HepG2 (cell line): Measurements from ENCODE around the gene OSGIN1. TPM values are rescaled to one million over a fixed set of nuclear protein-coding genes. Genes with fewer than 3 reads are reported as not detected.

Source experiments
- ATAC-seq: fragments of 200-7000 bp; cut with Tn5 transposase; 3 replicates; pipeline ENCODE4 v1.9.1; 2020; ENCODE audit warnings: mild to moderate bottlenecking, moderate library complexity
- BruUV-seq: library from RNA; stranded (reverse); fragments of 400-500 nt; replicated peaks from 2 replicates; lab custom pipeline; 2021; lab: Mats Ljungman, UMichigan
- CTCF ChIA-PET: fragments of 300-600 bp; formaldehyde crosslinking; extraction: SDS; loops from one replicate; lab custom pipeline; 2021; ENCODE audit warnings: low total read pairs, inconsistent platforms, low intra/inter-chr PET ratio; lab: Yijun Ruan, JAX
- POLR2A ChIA-PET: fragments of 350-600 bp; sonication (Branson Sonifier 250); formaldehyde crosslinking; loops from one replicate; lab custom pipeline; 2020; ENCODE audit warnings: antibody characterized with exemption, inconsistent platforms; lab: Yijun Ruan, JAX
- DNase-seq: peaks from one replicate; pipeline ENCODE4 v3.0.0-alpha.2; 2015; ENCODE audit warnings: low spot score
- FAIRE-seq: peaks from 3 replicates; lab custom pipeline; 2011; peaks lifted over from hg19 to GRCh38; lab: Jason Lieb, UNC
- H2AFZ ChIP-seq: one replicate; pipeline ENCODE4 v1.6.1; 2011; ENCODE audit warnings: low read length, inconsistent platforms
- H3K27ac ChIP-seq: fragments of 300-600 bp; 3 replicates; pipeline ENCODE4 v1.8.0; 2011; ENCODE audit warnings: mixed run types, mild to moderate bottlenecking, mixed read lengths, low read length, inconsistent platforms; ENCODE audit not compliant: insufficient read depth; ENCODE audit errors: extremely low read length
- H3K27me3 ChIP-seq, 2 experiments: fragments of 200-600 bp in 1 of 2; 2 replicates in 1 of 2; 3 replicates in 1 of 2; pipeline versions ENCODE4 v1.6.0 to v1.8.0; 2011; ENCODE audit warnings: low read length in 2 of 2, mild to moderate bottlenecking in 2 of 2, moderate library complexity in 2 of 2, inconsistent platforms in 1 of 2; ENCODE audit not compliant: insufficient read depth in 2 of 2, control insufficient read depth in 1 of 2
- H3K36me3 ChIP-seq, 2 experiments: fragments of 200-600 bp in 1 of 2; replicated peaks in 1 of 2; 2 replicates in 1 of 2; 3 replicates in 1 of 2; pipeline versions ENCODE4 v1.5.1 to v1.8.0; 2011; ENCODE audit warnings: low read length in 2 of 2, inconsistent platforms in 1 of 2; ENCODE audit not compliant: insufficient read depth in 2 of 2, control insufficient read depth in 1 of 2
- H3K4me1 ChIP-seq: 2 replicates; pipeline ENCODE4 v1.5.1; 2012; ENCODE audit warnings: low read length, inconsistent platforms; ENCODE audit not compliant: insufficient read depth
- H3K4me2 ChIP-seq: 2 replicates; pipeline ENCODE4 v1.6.0; 2011; ENCODE audit warnings: low read depth, low read length, inconsistent platforms
- H3K4me3 ChIP-seq, 3 experiments: fragments of 200-600 bp in 1 of 3; sonication (generic), shearing (Covaris generic) in 1 of 3; replicated peaks in 1 of 3; 2 replicates each; pipeline ENCODE4 v1.5.1; 2011 to 2016; ENCODE audit warnings: low read length in 3 of 3, inconsistent platforms in 2 of 3, low read depth in 2 of 3, mild to moderate bottlenecking in 2 of 3, control low read depth in 1 of 3, mixed read lengths in 1 of 3; ENCODE audit not compliant: insufficient read depth in 1 of 3
- H3K79me2 ChIP-seq: one replicate; pipeline ENCODE4 v1.6.1; 2011; ENCODE audit warnings: low read length, inconsistent platforms; ENCODE audit not compliant: insufficient read depth
- H3K9ac ChIP-seq: 2 replicates; pipeline ENCODE4 v1.6.0; 2011; ENCODE audit warnings: mild to moderate bottlenecking, low read depth, low read length, inconsistent platforms; ENCODE audit not compliant: insufficient read depth
- H3K9me3 ChIP-seq: 2 replicates; pipeline ENCODE4 v1.5.1; 2012; ENCODE audit warnings: mild to moderate bottlenecking, low read length
- H4K20me1 ChIP-seq: 2 replicates; pipeline ENCODE4 v1.6.0; 2011; ENCODE audit warnings: inconsistent platforms, mild to moderate bottlenecking, low read length, moderate library complexity; ENCODE audit not compliant: insufficient read depth
- CTCF ChIP-seq: sonication (generic); formaldehyde crosslinking; IDR thresholded peaks from 2 replicates; pipeline ENCODE4 v1.5.0; 2020; ENCODE audit warnings: mild to moderate bottlenecking, missing genetic modification reagents, moderate library complexity
- DR1 ChIP-seq: sonication (generic); formaldehyde crosslinking; IDR thresholded peaks from 2 replicates; pipeline ENCODE4 v1.8.0; 2021; ENCODE audit warnings: mild to moderate bottlenecking, missing genetic modification reagents, inconsistent platforms
- GABPA ChIP-seq, 2 experiments: IDR thresholded peaks; 2 replicates each; pipeline ENCODE4 v1.6.1; 2011 to 2016; ENCODE audit warnings: low read depth in 2 of 2, low read length in 1 of 2, missing biosample characterization in 1 of 2, missing genetic modification characterization in 1 of 2
- MAFF ChIP-seq: IDR thresholded peaks from 2 replicates; pipeline ENCODE4 v1.6.1; 2011; ENCODE audit warnings: low read depth, low read length, improper control_type of control experiment
- TEAD3 ChIP-seq: optimal IDR thresholded peaks from 2 replicates; pipeline ENCODE3; 2016; ENCODE audit warnings: borderline replicate concordance
- ZFX ChIP-seq: sonication (generic); formaldehyde crosslinking; IDR thresholded peaks from 2 replicates; pipeline ENCODE4 v1.4.0; 2020; ENCODE audit warnings: mild to moderate bottlenecking, low read depth, missing genetic modification reagents, moderate library complexity
- ZNF160 ChIP-seq: sonication (generic); formaldehyde crosslinking; IDR thresholded peaks from 2 replicates; pipeline ENCODE4 v1.8.0; 2022; ENCODE audit warnings: mild to moderate bottlenecking, inconsistent platforms, missing genetic modification reagents
- ZNF280B ChIP-seq: sonication (generic); formaldehyde crosslinking; IDR thresholded peaks from 2 replicates; pipeline ENCODE4 v1.5.0; 2020; ENCODE audit warnings: missing genetic modification reagents, mild to moderate bottlenecking, borderline replicate concordance
- ZNF552 ChIP-seq: sonication (generic); formaldehyde crosslinking; IDR thresholded peaks from 2 replicates; pipeline ENCODE4 v1.9.0; 2022; ENCODE audit warnings: missing genetic modification reagents, mild to moderate bottlenecking, borderline replicate concordance
- ZNF572 ChIP-seq: sonication (generic); formaldehyde crosslinking; IDR thresholded peaks from 2 replicates; pipeline ENCODE4 v1.5.1; 2020; ENCODE audit warnings: mild to moderate bottlenecking, missing genetic modification reagents
- ZNF737 ChIP-seq: sonication (generic); formaldehyde crosslinking; IDR thresholded peaks from 2 replicates; pipeline ENCODE4 v1.5.0; 2020; ENCODE audit warnings: missing genetic modification reagents, mild to moderate bottlenecking, borderline replicate concordance
- ZNF777 ChIP-seq: sonication (generic); formaldehyde crosslinking; IDR thresholded peaks from 2 replicates; pipeline ENCODE4 v1.4.0; 2020; ENCODE audit warnings: missing genetic modification reagents
- WGBS: methylation state at CpG from one replicate; pipeline ENCODE4 v1.1.6; 2017; ENCODE audit warnings: low lambda C conversion rate; 5-methylcytosine and 5-hydroxymethylcytosine counted together
- in situ Hi-C: cut with HindIII; loops from 2 replicates; pipeline ENCODE4 v1.10.0; 2017; ENCODE audit warnings: low pct_unique_long_range_greater_than_20kb; ENCODE audit not compliant: extremely low pct_ligation_motif_present
- intact Hi-C: fragments of 100-400 bp; cut with micrococcal nuclease; formaldehyde crosslinking; loops from one replicate; pipeline ENCODE4 v1.10.0; 2022; ENCODE audit not compliant: unreplicated experiment
- polyA plus RNA-seq, 8 experiments: library from polyadenylated mRNA; depleted of rRNA in 3 of 8; stranded (reverse) in 7 of 8; unstranded in 1 of 8; fragments of >200 nt; fragmentation: Illumina TruSeq in 4 of 8; extraction: Trizol in 4 of 8; gene quantifications; 2 replicates each; pipeline versions ENCODE4 v1.2.1 to v1.2.3, GENCODE V29; 2011 to 2016; ENCODE audit warnings: low read depth in 4 of 8, missing spikeins in 1 of 8, mixed read lengths in 1 of 8; ENCODE audit not compliant: insufficient read depth in 1 of 8
- total RNA-seq, 5 experiments: library from RNA; depleted of rRNA; stranded (reverse); fragments of >200 nt; fragmentation: Illumina TruSeq; extraction: Trizol; gene quantifications; 2 replicates each; pipeline ENCODE4 v1.2.3, GENCODE V29; 2016; ENCODE audit warnings: low read depth in 1 of 5

The OSGIN1 gene
- total and polyA plus RNA-seq, 2 of the 13 experiments (the other 11 are each of a cell fraction or from before 2014, with no cell fraction given), result 20.5 to 27.1 TPM

GRCh38 chr16:83939266-83939855, 13.7 kb upstream of the OSGIN1 start:
- no peak for ATAC-seq
- CTCF ChIA-PET, result no interaction called here

GRCh38 chr16:83940119-83940518, 12.9 kb upstream of the OSGIN1 start:
- H3K4me3 ChIP-seq, result peak overlapping the region in 1 of 3 experiments; percentile 9; a peak in 1 of 6 replicates
- POLR2A ChIA-PET, result interaction anchor here (1.1 kb wide), 1 partner anchor 13 kb away, joined by 3 read pairs; the partner anchor contains the start of gene OSGIN1
- H3K79me2 ChIP-seq, result no peaks in the 10 kb centered on the region
- no peak overlapping the region for H3K9ac ChIP-seq
- TF ChIP-seq ZNF280B (CRISPR knock-in tag) (0 out of 2 replicates have a peak, but pooled peaks have one; percentile 37), ZNF572 (CRISPR knock-in tag) (0 out of 2 replicates have a peak, but pooled peaks have one; percentile 51), ZNF160 (no peak), MAFF (no peak), ZNF737 (CRISPR knock-in tag) (0 out of 2 replicates have a peak, but pooled peaks have one; percentile 39), TEAD3 (CRISPR knock-in tag) (peak; percentile 52), CTCF (0 out of 2 replicates have a peak, but pooled peaks have one; percentile 5)
- TF ChIP-seq, all 625 proteins: peak for 5
- H3K4me1 ChIP-seq, result peaks cover 83% of the 10 kb centered on the region
- H2AFZ ChIP-seq, result no peak overlapping the region
- H3K27me3 ChIP-seq, result peaks cover 6 to 39% of the 10 kb centered on the region in 2 experiments; a peak in 3 of 5 replicates
- intact Hi-C loops, result no loop called here
- FAIRE-seq (no peak), ATAC-seq (no peak), DNase-seq (no peak)
- in situ Hi-C loops, result no loop called here
- H3K9me3 ChIP-seq, result no peaks in the 10 kb centered on the region
- peak overlapping the region; percentile 39 for H3K4me2 ChIP-seq
- H3K27ac ChIP-seq, result no peak overlapping the region
- H4K20me1 ChIP-seq, result no peaks in the 10 kb centered on the region
- H3K36me3 ChIP-seq, result no peaks in the 10 kb centered on the region
- no TSS peak for BruUV-seq
- 43% methylated on average over 11 of the region's 12 CpGs for WGBS
- CTCF ChIA-PET, result no interaction called here

More at GRCh38 chr16:83939266-83939855, 13.7 kb upstream of the OSGIN1 start:
- Histone ChIP-seq H4K20me1 (no peaks in the 10 kb centered on the region), H3K4me1 (peaks cover 79% of the 10 kb centered on the region), H3K27ac (no peak overlapping the region), H3K36me3 (no peaks in the 10 kb centered on the region), H3K4me2 (peak overlapping the region; percentile 43), H2AFZ (no peak overlapping the region), H3K79me2 (no peaks in the 10 kb centered on the region), H3K4me3 (no peak overlapping the region), H3K9ac (no peak overlapping the region), H3K9me3 (no peaks in the 10 kb centered on the region), H3K27me3 (peaks cover 6 to 47% of the 10 kb centered on the region in 2 experiments; a peak in 3 of 5 replicates)
- peak; percentile 33; the same call in 1 of the 2 replicates for TF ChIP-seq ZFX (CRISPR knock-in tag)
- TF ChIP-seq GABPA (IDR thresholded peaks at IDR 0.05; ENCODE audit: low read depth, low read length), result no peak
- TF ChIP-seq GABPA (CRISPR knock-in tag; IDR thresholded peaks at IDR 0.05; ENCODE audit: low read depth), result peak; percentile 65
- TF ChIP-seq ZNF552 (CRISPR knock-in tag), result no peak
- no peak for TF ChIP-seq DR1 (CRISPR knock-in tag)
- peak; percentile 61; the same call in 1 of the 2 replicates for TF ChIP-seq ZNF777 (CRISPR knock-in tag)
- BruUV-seq, result no TSS peak
- intact Hi-C loops, result no loop called here
- WGBS, result 27% methylated on average over 11 of the region's 12 CpGs
- POLR2A ChIA-PET, result interaction anchor here (1.1 to 1.3 kb wide), 3 partner anchors 9 to 14 kb away, joined by 3 to 9 read pairs (median 5); partner anchors contain the start of gene OSGIN1
- in situ Hi-C loops, result no loop called here
- FAIRE-seq (no peak), DNase-seq (no peak)
